Measurements from ENCODE around the gene RPTOR. TPM values are rescaled to one million over a fixed set of nuclear protein-coding genes. Genes with fewer than 3 reads are reported as not detected.
"Not testable (repeated sequence)": the region's sequence is repeated elsewhere in the genome, so short reads cannot be mapped to it uniquely, and the experiment has no call there.

RPTOR gene
- total RNA-seq, 1 donor from 2014 or later, result 40.9 TPM

DNA sequence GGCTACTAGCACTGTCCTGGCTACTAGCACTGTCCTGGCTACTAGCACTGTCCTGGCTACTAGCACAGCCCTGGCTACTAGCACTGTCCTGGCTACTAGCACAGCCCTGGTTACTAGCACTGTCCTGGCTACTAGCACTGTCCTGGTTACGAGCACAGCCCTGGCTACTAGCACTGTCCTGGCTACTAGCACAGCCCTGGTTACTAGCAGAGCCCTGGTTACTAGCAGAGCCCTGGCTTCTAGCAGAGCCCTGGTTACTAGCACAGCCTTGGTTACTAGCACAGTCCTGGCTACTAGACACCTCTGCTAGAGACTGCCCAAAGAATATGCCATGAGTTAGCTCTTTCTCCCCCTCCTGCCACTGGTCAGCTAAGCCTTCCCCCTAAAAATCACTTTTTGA, 200.1 kb downstream of the RPTOR start:
- not testable (repeated sequence) for DNase-seq

DNA sequence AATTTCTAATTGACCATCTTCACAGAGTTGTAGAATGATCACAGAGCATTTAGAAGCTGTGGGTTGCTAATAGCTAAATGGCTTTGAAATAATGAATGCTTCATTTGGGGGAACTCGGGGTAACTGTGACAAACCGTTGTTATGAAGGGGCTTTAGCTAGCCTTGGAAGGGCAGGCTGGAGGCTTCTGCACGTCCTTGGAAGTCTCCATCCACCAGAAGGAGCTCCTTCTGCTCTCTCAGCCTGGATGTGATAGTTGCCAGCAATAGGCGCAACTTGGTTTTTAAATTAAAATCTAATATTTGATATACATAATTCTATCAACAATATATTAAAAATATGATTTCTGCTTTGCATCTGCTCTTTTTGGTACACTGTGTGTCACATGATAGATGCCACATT, 200.5 kb downstream of the RPTOR start:
- DNase-seq, result no peak

DNA sequence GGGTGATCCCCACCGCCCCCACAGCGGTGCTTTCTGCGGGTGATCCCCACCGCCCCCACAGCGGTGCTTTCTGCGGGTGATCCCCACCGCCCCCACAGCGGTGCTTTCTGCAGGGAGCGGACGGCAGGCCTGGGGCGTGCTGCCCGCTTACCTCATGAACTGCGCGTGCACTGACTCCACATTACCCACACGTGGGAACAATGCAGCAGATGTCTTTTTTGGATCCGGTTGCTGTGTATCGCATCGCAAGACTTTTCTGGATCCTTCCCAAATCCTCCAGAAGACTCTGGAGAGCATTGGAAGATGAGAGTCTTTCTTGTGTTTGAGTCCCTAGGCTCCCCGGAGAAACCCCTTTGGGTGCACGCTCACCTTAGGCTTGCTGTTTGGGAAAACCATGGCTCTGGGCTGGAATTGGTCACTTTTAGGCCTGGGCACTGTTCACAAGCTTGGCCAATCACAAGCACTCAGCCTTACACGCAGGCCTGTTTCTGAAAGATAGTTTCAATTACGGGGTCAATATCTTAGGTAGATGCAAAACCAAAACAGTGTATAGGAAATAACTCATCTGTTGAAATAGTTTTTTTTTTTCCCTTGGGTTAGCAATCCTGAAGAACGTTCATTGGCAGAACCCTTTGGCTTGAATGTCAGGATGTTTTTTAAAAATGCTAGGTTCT, 201.8 kb downstream of the RPTOR start:
- DNase-seq, result peak; percentile 64

DNA sequence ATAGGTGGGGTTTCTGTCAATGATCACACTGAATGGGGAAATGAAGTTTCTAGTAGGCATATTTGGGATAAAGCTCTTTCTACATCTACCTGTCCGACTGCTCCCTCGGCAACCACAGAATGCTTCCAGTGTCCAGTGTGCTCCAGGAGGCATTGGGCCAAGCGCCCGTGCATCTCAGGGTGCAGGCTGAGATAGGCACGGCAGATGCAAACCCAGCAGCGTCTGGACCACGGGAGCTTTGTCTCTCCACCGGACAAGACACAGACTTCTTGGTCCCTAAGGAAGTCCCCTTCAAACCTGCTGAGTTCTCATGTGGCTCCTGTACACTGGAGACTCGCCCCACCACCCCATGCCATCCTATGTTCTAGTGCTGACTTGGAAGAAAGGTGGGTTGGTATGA, 202.8 kb downstream of the RPTOR start:
- DNase-seq, result no peak

DNA sequence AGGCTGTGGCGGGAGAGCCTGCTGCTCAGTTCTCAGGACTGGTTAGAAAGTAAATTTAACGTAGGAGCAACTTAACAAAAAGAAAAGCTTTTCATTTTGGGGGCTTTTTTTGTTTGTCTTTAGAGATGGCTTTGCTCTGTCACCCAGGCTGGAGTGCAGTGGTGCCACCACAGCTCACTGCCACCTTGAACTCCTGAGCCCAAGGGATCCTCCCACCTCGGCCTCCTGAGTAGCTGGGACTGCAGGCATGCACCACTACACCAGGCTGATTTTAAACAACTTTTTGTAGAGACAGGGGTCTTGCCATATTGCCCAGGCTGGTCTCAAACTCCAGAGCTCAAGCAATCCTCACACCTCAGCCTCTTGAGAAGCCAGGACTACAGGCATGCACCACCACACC, 205.0 kb downstream of the RPTOR start:
- DNase-seq, result no peak

DNA sequence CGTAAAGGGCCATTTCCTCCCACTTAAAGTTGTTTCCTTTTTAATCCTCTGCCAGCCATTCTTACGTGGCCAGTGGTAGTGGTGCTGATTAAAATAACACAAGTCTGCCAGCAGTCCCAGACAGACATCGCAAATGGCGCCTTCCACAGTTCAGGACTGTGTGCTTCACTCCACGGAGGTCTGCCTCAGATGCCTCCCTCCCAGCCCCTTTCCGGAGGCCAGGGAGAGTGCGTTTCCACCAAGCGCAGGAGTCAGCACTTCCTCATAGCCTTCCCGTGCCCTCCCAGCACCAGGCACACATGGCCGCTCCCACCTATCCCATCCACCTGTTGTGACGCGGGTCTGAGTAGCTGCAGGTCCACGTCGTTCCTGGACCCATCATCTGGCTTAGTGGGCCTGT, 205.6 kb downstream of the RPTOR start:
- no peak for DNase-seq

DNA sequence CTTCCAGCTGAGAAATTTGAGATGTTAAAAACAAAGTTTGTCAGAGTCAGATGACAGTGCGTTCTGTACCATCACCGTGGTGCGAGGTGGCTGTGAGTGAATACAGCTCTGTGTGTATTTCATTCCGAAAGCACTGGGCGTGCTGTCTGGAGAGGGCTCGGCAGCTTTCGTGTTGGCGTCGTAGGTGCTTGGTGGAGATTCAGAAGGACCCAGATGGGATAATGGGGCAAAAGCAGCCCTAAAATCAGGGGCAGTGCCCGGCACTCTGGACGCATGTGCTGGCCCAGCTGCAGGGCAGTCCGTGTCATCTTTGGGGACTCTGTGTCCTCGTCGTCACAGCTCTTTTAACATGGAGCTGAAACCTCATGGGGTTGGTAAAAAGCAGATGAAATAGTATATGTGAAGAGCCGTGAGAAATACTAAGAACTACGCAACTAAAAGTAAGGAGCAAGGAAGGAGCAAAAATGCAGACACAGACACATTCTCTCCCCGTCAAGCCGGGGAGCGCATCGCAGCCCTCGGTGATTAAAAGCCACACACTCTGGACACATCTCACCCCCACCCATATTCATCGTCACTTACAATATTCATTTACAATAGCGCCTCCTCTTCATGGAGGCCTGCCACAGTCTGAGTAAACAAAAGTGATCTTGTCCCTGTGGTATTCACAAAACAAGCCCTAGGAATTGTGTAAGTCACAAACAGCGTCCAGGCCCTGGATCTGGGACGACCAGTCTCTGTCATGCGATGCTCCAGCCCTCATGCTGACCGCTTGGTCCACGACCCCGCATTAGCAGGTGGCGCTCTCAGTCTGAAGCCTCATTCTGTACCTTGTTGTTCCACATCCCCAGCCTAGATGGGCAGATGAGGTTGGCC, 206.7 kb downstream of the RPTOR start:
- no peak for DNase-seq

DNA sequence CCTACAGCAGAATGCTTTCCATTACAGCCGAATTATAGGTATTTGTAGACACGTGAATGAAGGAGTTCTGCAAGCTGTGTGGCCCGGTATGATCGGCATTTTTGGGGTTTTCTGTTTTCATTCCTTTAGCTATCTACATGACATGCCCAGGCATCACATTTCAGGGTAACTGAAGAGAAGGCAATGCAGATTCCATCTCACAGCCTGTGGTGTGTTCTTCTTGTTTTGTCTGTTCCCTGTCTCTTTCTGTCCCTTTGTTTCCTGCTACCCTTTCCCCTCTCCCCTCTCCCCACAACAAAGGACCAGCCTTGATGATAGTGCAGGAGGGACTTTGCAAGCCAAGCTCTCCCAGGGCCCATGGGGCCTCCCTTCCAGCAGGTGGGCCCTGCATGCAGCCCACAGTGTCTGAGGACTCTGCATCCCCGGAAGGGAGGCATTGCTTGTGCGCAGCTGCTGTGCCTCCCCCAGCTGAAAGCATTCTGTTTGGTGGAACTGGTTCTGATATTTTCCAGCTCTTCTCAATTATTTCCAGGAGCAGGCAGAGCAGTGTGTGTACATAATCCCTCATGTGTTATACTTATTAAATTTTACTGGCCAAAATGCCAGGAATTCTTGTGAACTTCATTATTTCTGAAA, 207.4 kb downstream of the RPTOR start:
- DNase-seq, result peak; percentile 59

DNA sequence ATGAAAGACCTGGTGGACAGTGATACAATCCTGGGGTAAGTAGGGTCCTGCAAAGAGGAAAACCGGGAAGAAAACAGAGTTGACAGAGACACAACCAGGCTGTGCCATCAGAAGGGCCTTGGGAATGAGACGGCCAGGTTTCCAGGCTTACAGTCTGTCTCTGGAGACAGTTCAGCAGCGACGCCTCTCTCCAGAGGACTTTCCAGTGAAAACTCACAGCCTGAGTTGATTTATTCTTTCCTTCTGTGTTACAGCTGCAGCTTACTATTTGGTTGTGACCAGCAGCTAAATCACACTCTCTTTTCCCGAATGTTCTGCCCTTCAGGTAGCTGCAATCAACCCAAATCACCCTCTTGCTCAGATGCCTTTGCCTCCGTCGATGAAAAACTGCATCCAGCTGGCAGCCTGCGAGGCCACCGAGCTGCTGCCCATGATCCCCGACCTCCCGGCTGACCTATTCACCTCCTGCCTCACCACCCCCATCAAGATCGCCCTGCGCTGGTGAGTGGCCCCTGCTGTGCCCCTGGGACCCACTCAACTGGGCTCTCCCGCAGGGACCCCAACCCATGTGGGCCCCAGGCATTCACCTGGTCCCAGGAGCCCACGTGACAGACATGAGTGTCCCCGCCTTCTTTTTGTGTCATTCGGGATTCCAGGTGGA, 209.2 kb downstream of the RPTOR start:
- DNase-seq, result no peak

DNA sequence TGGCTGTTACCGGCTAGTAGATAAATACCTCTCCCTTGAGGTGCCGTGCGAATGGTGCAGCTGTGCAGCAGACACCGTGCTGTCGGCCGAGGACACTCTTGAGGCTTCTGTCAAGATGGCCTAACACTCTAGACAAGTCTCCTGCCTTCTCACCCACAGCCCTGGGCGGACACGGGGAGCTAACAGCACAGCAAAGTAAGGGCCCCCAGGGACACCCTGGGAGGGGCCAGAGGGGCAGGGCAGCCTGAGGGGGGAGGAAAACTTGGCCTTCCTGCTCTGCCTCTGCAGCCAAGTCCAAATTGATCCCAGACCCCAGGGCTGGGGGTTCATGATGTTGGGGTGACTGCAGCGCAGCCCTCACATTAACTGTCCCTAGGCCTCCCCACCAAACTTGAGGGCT, 210.2 kb downstream of the RPTOR start:
- no peak for DNase-seq

DNA sequence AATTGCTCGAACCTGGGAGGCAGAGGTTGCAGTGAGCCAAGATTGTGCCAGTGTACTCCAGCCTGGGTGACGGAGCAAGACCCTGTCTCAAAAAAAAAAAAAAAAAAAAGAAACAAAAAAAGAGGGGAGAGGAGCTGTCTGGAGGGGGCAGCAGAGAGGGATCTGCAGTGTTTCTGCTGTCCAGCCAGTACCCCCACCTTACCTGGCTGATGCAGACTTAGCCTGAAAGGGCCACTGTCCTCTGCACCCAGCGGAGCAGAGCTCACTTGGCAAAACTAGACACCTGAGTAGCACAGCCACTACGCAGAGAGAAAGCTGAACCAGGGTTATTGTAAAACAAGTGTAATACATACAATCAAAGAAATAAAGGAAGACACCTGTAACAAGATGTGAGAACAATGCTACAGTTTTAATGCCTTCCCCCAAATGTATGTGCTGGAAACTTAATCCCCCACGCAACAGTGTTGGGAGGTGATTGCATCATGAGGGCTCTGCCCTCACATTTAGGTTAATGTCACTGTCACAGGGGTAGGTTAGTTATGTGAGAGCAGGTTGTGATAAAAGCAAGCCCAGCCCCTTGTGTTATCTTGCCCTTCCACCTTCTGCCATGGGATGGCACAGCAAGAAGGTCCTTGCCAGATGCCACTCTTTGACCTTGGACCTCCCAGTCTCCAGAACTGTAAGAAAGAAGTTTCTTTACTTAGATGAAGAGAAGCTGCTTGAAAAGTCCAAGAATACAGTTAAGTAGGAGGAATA, 211.2 kb downstream of the RPTOR start:
- DNase-seq, result no peak

DNA sequence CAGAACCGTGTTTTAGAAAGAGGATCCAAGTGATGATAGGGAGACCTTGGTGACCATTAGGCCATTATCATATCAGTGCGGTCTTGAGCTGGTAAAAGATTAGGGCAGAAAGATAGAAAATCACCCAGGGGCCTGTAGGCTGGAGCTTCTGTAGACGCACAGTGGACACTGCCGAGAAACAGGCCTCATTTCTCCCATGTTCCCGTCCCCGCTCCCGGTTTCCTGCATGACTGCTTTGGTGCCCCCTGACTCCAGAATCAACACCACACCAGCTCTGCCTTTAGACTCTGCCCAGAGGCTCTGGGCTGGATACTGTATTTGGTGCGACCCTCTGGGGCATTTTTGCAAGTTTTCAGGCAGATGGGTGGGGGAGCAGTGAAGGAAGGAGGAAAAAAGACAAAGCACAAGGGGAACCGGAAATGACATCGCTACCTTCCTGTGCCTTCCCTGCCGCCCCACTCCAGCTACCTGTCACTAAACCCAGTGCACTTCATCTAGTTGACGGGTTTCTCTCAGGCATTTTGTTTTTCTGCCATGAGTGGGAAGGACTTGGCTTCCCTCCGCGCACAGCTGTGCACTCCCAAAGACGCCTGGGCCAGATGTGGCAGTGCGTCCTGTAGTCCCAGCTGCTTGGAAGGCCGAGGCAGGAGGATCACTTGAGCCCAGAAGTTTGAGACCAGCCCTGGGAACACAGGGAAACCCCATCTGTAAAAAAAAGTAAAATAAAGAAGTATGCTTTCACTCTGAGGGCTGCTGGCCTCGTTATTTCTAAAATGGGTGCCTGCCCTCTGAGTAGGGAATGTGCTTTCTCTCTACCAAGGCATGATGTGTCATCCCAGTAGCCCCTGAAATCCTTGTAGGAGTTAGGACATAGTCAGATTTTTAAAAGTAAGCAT, 214.1 kb downstream of the RPTOR start:
- peak; percentile 79 for DNase-seq

DNA sequence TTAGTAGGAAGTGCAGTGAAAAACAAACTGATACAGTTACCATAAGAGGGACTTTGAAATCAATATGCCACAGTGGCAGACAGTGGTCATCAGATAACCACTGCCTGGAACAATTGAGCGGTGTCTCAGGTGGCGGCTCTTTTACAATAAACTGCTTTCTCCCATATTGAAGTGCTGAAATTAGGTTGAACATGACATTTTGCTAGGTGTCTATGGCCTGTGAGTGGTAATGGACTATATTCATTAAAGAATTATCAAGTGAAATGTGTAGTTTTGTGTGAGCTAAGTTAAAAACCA, 214.7 kb downstream of the RPTOR start:
- DNase-seq, result no peak

DNA sequence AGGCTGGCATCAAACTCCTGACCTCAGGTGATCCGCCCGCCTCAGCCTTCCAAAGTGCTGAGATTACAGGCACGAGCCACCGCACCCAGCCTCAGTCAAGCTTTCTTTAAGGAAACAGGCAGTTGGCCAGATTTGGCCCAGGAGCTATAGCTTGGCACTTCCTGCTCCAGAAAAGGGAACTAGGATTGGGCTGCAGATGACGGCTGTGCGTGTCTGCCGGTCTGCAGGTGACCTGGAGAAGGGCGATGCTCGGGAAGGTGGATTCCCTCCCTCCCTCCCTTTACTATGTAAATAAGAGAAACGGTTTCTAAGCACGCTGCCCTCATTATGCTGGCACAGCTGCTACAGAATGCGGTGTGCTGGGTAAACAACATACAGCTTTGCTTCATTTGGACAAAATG, 215.9 kb downstream of the RPTOR start:
- DNase-seq, result no peak

DNA sequence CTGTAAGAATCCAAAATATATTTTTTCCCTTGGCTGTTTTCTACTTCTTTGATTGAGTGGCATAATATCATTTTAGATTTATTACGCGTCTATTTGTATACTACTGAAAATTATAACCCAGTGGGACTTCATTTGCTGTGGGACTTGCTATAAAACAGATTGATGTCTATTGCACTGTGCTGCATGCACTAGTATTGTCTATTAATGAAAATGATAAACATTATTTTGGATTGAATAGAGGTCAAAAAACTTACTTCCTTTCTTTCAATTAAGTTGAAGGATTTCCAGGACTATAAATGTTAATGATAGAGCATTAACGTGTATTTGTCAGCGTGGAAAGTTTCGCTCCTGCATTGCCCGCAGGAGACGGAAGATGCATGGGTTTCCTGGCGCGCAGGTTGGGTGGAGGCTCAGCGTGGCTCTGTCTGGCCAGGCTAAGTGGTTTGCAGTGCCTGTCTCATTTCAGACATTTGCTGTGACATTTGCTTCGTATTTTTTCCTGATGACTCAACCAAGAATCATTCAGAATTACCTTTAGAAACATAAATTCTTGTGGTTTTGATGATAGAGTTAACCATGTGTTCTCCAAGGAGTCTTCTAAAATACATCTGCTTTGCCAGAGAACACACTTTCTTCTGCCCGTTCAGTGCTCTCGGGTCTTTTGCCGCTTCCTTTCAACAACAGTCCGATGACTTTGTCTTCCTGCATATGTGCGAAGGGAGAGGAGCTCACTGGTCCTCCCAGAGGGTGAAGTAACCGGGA, 216.7 kb downstream of the RPTOR start:
- no peak for DNase-seq

DNA sequence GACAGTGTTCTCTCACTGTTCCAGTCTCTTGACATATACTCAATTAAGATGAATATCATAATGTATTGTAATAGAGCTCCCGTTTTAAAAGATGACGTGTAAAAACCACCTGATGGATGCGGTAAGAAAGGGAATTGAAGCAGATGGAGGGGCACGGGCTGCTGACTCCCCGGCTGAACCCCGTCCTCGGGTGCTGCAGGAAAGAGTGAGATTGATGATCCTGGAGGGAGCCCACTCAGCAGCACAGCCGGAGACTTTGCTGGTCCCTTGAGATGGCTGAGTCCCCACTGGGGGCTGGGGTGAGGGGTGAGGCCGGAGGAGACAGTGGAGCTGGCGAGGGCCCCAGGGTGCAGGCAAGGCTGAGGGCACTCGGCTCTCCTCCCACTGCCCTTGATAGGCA, 217.4 kb downstream of the RPTOR start:
- DNase-seq, result no peak

DNA sequence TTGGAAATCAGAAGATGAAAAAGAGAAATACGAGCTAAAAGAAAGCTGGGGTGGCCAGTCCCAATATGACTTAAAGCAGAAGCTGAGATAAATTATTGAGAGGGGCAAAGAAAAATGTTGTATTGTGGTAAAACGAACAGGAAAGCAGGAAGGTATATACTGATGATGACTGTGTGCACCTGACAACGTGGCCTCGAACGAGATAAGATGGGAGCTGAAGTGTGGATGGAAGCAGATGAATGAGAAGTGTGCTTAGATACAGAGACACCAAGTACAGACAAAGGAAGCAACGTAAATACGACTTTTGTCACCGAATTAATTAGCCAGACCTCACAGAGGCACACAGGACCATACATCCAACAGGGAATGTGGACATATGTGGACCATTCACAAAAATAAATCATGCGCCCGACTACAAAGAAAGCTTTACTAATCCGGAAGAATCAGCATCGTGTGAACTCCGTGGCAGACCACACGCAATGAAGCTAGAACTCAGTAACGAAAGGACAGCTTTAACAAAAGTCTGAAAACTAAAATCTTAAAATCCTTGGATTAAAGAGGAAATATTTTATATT, 218.7 kb downstream of the RPTOR start:
- DNase-seq, result no peak

DNA sequence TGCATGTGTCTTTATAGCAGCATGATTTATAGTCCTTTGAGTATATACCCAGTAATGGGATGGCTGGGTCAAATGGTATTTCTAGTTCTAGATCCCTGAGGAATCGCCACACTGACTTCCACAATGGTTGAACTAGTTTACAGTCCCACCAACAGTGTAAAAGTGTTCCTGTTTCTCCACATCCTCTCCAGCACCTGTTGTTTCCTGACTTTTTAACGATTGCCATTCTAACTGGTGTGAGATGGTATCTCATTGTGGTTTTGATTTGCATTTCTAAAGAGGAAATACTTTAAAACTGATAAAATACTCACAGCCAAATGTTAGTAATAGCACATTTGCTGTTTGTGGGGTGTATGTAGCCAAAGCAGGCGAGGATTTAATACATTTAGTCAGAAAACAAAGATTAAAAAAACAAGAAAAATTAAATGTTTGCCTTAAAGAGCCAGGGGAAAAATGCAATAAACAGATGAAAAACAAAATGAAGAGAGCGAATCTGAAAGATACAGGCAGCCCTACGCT, 220.0 kb downstream of the RPTOR start:
- DNase-seq, result not testable (repeated sequence)

DNA sequence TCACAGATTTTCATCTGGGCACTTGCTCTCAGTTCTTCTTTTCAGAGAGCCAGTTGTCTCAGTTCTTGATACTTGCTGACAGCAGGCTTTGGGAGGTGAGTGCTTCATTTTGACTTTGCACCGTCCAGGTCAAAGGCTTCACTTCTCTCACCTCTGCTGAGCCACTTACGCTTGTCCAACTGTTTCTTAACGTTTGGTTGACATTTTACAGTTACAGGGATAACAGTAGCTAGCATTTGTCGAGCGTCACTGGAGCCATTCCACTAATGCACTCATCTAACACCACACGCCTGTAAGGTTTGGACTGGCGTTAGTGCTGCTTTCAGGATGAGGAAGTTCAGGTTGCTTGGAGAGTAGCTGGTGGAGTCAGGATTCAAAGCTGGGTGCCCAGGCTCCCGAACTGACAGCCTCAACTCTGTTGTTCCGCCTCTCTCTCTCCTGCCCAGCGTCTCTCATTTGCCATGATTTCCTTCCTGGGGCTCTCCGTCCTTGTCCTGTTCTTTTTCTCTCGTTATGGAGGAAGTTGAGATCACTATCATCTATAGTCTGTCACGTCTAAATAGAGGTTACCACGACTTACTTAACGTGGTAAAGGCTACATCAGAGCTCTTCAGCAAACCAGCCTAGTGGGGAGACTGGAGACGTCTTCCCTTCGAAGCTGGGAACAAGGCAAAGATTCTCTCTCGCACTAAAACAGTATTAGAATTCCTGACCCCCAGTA, 220.8 kb downstream of the RPTOR start:
- no peak for DNase-seq
